H1 (cell line): ENCODE results near the gene DCBLD1. TPM values are rescaled to one million over a fixed set of nuclear protein-coding genes. Genes with fewer than 3 reads are reported as not detected.

ENCODE experiments used
- CTCF ChIA-PET: fragments of 300-600 bp; sonication (Branson Sonifier 250); formaldehyde crosslinking; loops from one replicate; lab custom pipeline; 2021; ENCODE audit not compliant: partially characterized antibody; lab: Charles Lee
- POLR2A ChIA-PET: fragments of 300-600 bp; sonication (Branson Sonifier 250); formaldehyde crosslinking; loops from one replicate; lab custom pipeline; 2021; ENCODE audit warnings: inconsistent platforms; ENCODE audit not compliant: partially characterized antibody; lab: Charles Lee
- DNase-seq, 2 experiments: peaks; one replicate each; pipeline versions ENCODE4 v3.0.0 to v3.0.0-alpha.2; 2010 to 2022; ENCODE audit warnings: low spot score in 2 of 2, low read depth in 1 of 2, mixed read lengths in 1 of 2
- FAIRE-seq: peaks from 2 replicates; lab custom pipeline; 2011; peaks lifted over from hg19 to GRCh38; lab: Jason Lieb, UNC
- H2AFZ ChIP-seq: 2 replicates; pipeline ENCODE4 v1.8.1; 2012; ENCODE audit warnings: low read length, inconsistent platforms
- H2AK5ac ChIP-seq: 2 replicates; pipeline ENCODE4 v1.6.1; 2013; ENCODE audit warnings: low read depth, low read length
- H2BK120ac ChIP-seq: replicated peaks from 2 replicates; pipeline ENCODE3; 2013; ENCODE audit warnings: low read depth, low read length, inconsistent platforms
- H2BK12ac ChIP-seq: 2 replicates; pipeline ENCODE4 v1.6.1; 2013; ENCODE audit warnings: low read depth, low read length
- H2BK15ac ChIP-seq: 2 replicates; pipeline ENCODE4 v1.6.1; 2013; ENCODE audit warnings: low read length
- H2BK20ac ChIP-seq: 2 replicates; pipeline ENCODE4 v1.6.1; 2013; ENCODE audit warnings: low read length
- H2BK5ac ChIP-seq: 2 replicates; pipeline ENCODE4 v1.6.1; 2013; ENCODE audit warnings: low read depth, low read length
- H3K14ac ChIP-seq: 2 replicates; pipeline ENCODE4 v1.6.1; 2013; ENCODE audit warnings: inconsistent platforms; ENCODE audit not compliant: insufficient read length
- H3K18ac ChIP-seq: 2 replicates; pipeline ENCODE4 v1.6.1; 2013; ENCODE audit warnings: low read length; ENCODE audit errors: extremely low read depth
- H3K23ac ChIP-seq: 2 replicates; pipeline ENCODE4 v1.6.1; 2013; ENCODE audit warnings: inconsistent platforms; ENCODE audit not compliant: insufficient read length
- H3K23me2 ChIP-seq: 2 replicates; pipeline ENCODE4 v1.6.1; 2013; ENCODE audit warnings: low read depth, low read length
- H3K27ac ChIP-seq: 2 replicates; pipeline ENCODE4 v1.6.1; 2011; ENCODE audit warnings: low read depth, low read length, inconsistent platforms
- H3K27me3 ChIP-seq, 4 experiments: replicated peaks in 1 of 4; 1 replicate in 1 of 4; 2 replicates in 3 of 4; pipeline versions ENCODE4 v1.6.1 to v1.8.1; 2011 to 2013; ENCODE audit warnings: low read length in 3 of 4, mild to moderate bottlenecking in 3 of 4, inconsistent platforms in 2 of 4, mixed read lengths in 2 of 4, moderate library complexity in 1 of 4; ENCODE audit not compliant: control insufficient read depth in 3 of 4, insufficient read depth in 3 of 4; ENCODE audit errors: extremely low read depth in 1 of 4
- H3K36me3 ChIP-seq, 4 experiments: 2 replicates each; pipeline versions ENCODE4 v1.6.1 to v1.8.1; 2011 to 2013; ENCODE audit warnings: mild to moderate bottlenecking in 4 of 4, low read length in 3 of 4, moderate library complexity in 2 of 4, control low read depth in 1 of 4, inconsistent platforms in 1 of 4; ENCODE audit not compliant: insufficient read depth in 4 of 4, control insufficient read depth in 2 of 4
- H3K4ac ChIP-seq: replicated peaks from 2 replicates; pipeline ENCODE3; 2013; ENCODE audit warnings: low read length, low read depth, mixed read lengths, inconsistent platforms; ENCODE audit not compliant: insufficient read length
- H3K4me1 ChIP-seq, 4 experiments: replicated peaks in 1 of 4; 1 replicate in 1 of 4; 2 replicates in 3 of 4; pipeline versions ENCODE4 v1.6.1 to v1.8.1; 2011 to 2013; ENCODE audit warnings: low read length in 3 of 4, inconsistent platforms in 2 of 4, mixed read lengths in 1 of 4; ENCODE audit not compliant: insufficient read depth in 4 of 4, control insufficient read depth in 3 of 4
- H3K4me2 ChIP-seq, 2 experiments: 2 replicates each; pipeline versions ENCODE4 v1.6.1 to v1.8.1; 2011 to 2013; ENCODE audit warnings: low read depth in 2 of 2, low read length in 2 of 2, control low read depth in 1 of 2, inconsistent platforms in 1 of 2, mild to moderate bottlenecking in 1 of 2; ENCODE audit not compliant: insufficient read depth in 1 of 2
- H3K4me3 ChIP-seq, 4 experiments: fragments of 200-600, 300-600 bp in 1 of 4; sonication (generic), shearing (Covaris generic), sonication (Bioruptor Twin) in 1 of 4; 2 replicates each; pipeline versions ENCODE4 v1.5.1 to v1.8.1; 2011 to 2016; ENCODE audit warnings: low read length in 4 of 4, low read depth in 3 of 4, control low read depth in 2 of 4, inconsistent platforms in 2 of 4, mild to moderate bottlenecking in 2 of 4, mixed read lengths in 1 of 4, moderate library complexity in 1 of 4; ENCODE audit not compliant: insufficient read depth in 2 of 4; ENCODE audit errors: extremely low read depth in 1 of 4
- H3K56ac ChIP-seq: replicated peaks from 2 replicates; pipeline ENCODE3; 2013; ENCODE audit warnings: low read depth, mild to moderate bottlenecking, mixed read lengths, low read length, inconsistent platforms; ENCODE audit not compliant: insufficient read length
- H3K79me1 ChIP-seq: 2 replicates; pipeline ENCODE4 v1.6.1; 2013; ENCODE audit warnings: low read depth, low read length, control low read depth
- H3K79me2 ChIP-seq, 2 experiments: 2 replicates each; pipeline versions ENCODE4 v1.6.1 to v1.8.1; 2012 to 2013; ENCODE audit warnings: low read length in 2 of 2, mild to moderate bottlenecking in 2 of 2, inconsistent platforms in 1 of 2; ENCODE audit not compliant: insufficient read depth in 2 of 2, control insufficient read depth in 1 of 2
- H3K9ac ChIP-seq, 4 experiments: replicated peaks in 1 of 4; 1 replicate in 1 of 4; 2 replicates in 3 of 4; pipeline versions ENCODE4 v1.6.1 to v1.8.1; 2011 to 2013; ENCODE audit warnings: low read depth in 3 of 4, low read length in 3 of 4, control low read depth in 2 of 4, mild to moderate bottlenecking in 2 of 4, moderate library complexity in 2 of 4, inconsistent platforms in 1 of 4; ENCODE audit errors: extremely low read depth in 1 of 4
- H3K9me3 ChIP-seq, 2 experiments: 2 replicates each; pipeline versions ENCODE4 v1.6.1 to v1.8.1; 2012 to 2013; ENCODE audit warnings: mild to moderate bottlenecking in 2 of 2, moderate library complexity in 2 of 2, control low read depth in 1 of 2, inconsistent platforms in 1 of 2, low read depth in 1 of 2, low read length in 1 of 2, mixed read lengths in 1 of 2; ENCODE audit not compliant: insufficient read depth in 2 of 2
- H4K20me1 ChIP-seq, 2 experiments: replicated peaks in 1 of 2; 2 replicates each; pipeline versions ENCODE3 to v1.8.1; 2011 to 2013; ENCODE audit warnings: inconsistent platforms in 2 of 2, low read length in 2 of 2, mild to moderate bottlenecking in 1 of 2; ENCODE audit not compliant: insufficient read depth in 2 of 2, control insufficient read depth in 1 of 2
- H4K5ac ChIP-seq: 2 replicates; pipeline ENCODE4 v1.6.1; 2013; ENCODE audit warnings: low read length, low read depth, mixed read lengths, inconsistent platforms; ENCODE audit not compliant: insufficient read length
- H4K8ac ChIP-seq: 2 replicates; pipeline ENCODE4 v1.8.0; 2013; ENCODE audit warnings: mild to moderate bottlenecking, moderate library complexity, low read length, inconsistent platforms; ENCODE audit not compliant: insufficient read depth; ENCODE audit errors: extremely low read depth
- H4K91ac ChIP-seq: replicated peaks from 2 replicates; pipeline ENCODE3; 2013; ENCODE audit warnings: low read length, mixed read lengths, inconsistent platforms; ENCODE audit not compliant: insufficient read length
- GABPA ChIP-seq: IDR thresholded peaks from 2 replicates; pipeline ENCODE4 v1.6.1; 2011; ENCODE audit warnings: mild to moderate bottlenecking, low read length, moderate library complexity, borderline replicate concordance; ENCODE audit not compliant: insufficient read depth
- RFX5 ChIP-seq: IDR thresholded peaks from 2 replicates; pipeline ENCODE4 v1.6.1; 2011; ENCODE audit warnings: low read depth, low read length, improper control_type of control experiment, borderline replicate concordance
- SIN3A ChIP-seq, 2 experiments: IDR thresholded peaks in 1 of 2; conservative IDR thresholded peaks in 1 of 2; 2 replicates each; pipeline ENCODE4 v1.6.1; 2011 to 2012; ENCODE audit warnings: low read length in 2 of 2, improper control_type of control experiment in 1 of 2, low read depth in 1 of 2, mild to moderate bottlenecking in 1 of 2
- TAF7 ChIP-seq: optimal IDR thresholded peaks from 2 replicates; pipeline ENCODE3; 2011; ENCODE audit warnings: low read depth, mild to moderate bottlenecking, inconsistent platforms, low read length, moderate library complexity, borderline replicate concordance
- USF2 ChIP-seq: IDR thresholded peaks from 2 replicates; pipeline ENCODE4 v1.6.1; 2011; ENCODE audit warnings: low read length, improper control_type of control experiment
- WGBS, 2 experiments: shearing (Covaris generic) in 1 of 2; methylation state at CpG; one replicate each; pipeline versions ENCODE4 v1.1.6 to v1.1.7; 2013 to 2015; ENCODE audit warnings: low lambda C conversion rate in 2 of 2, mixed read lengths in 2 of 2, inconsistent platforms in 1 of 2, low coverage in 1 of 2, missing lambda C conversion rate in 1 of 2; ENCODE audit not compliant: insufficient replicate concordance in 2 of 2, insufficient coverage in 1 of 2, insufficient read length in 1 of 2; ENCODE audit errors: extremely low coverage in 1 of 2, missing lambda C conversion rate in 1 of 2; 5-methylcytosine and 5-hydroxymethylcytosine counted together
- polyA plus RNA-seq, 7 experiments: library from polyadenylated mRNA; depleted of rRNA in 3 of 7; stranded (reverse) in 5 of 7; unstranded in 2 of 7; fragments of >200 nt in 5 of 7; fragments of 200-250 nt in 2 of 7; gene quantifications; 1 replicate in 5 of 7; 2 replicates in 1 of 7; 4 replicates in 1 of 7; pipeline versions ENCODE4 v1.2.1 to v1.2.3, GENCODE V29; 2011 to 2013; ENCODE audit warnings: missing spikeins in 2 of 7, mixed read lengths in 2 of 7
- total RNA-seq: library from RNA; stranded (reverse); fragmentation: NEBNext Ultra II Directional; extraction: Animal tissue kit (Norgen Biotek cat#: 25700); gene quantifications from 2 replicates; pipeline ENCODE4 v1.2.1, GENCODE V29; 2021

The DCBLD1 gene
- total and polyA plus RNA-seq, 2 of the 8 experiments (the other 6 are each of a cell fraction or from before 2014, with no cell fraction given), result 3.9 to 11.2 TPM

- Histone ChIP-seq H4K8ac (no peak overlapping the region), H3K27me3 (no peaks in the 10 kb centered on the region), H3K4me3 (no peak overlapping the region), H3K36me3 (no peaks in the 10 kb centered on the region), H3K4me1 (peaks cover 0 to 6% (median 0%) of the 10 kb centered on the region in 4 experiments; a peak in 2 of 7 replicates), H4K20me1 (no peaks in the 10 kb centered on the region), H2BK120ac (no peak overlapping the region), H4K91ac (no peak overlapping the region), H3K4ac (no peak overlapping the region), H3K18ac (no peak overlapping the region), H2AK5ac (no peak overlapping the region), H3K27ac (no peak overlapping the region), H3K4me2 (no peak overlapping the region), H3K79me1 (no peaks in the 10 kb centered on the region), H3K79me2 (no peaks in the 10 kb centered on the region), H3K14ac (no peak overlapping the region), H3K56ac (no peak overlapping the region), H2AFZ (no peak overlapping the region), H3K23ac (no peak overlapping the region), H3K9ac (no peak overlapping the region), H2BK5ac (no peak overlapping the region), H4K5ac (no peak overlapping the region), H2BK20ac (no peak overlapping the region), H2BK12ac (no peak overlapping the region), H2BK15ac (no peak overlapping the region), H3K23me2 (no peaks in the 10 kb centered on the region), H3K9me3 (no peaks in the 10 kb centered on the region)
- DNase-seq (no peak), FAIRE-seq (no peak)
- ChIA-PET POLR2A (no interaction called here), CTCF (no interaction called here)
- 83% methylated on average over 1 of the region's 1 CpG; no CpG with 5 or more reads in 1 of the 2 experiments for WGBS, 2 experiments
- TF ChIP-seq SIN3A (conservative IDR thresholded peaks at IDR 0.05 in 1 of 2, IDR thresholded peaks at IDR 0.05 in 1 of 2; ENCODE audit: low read depth in 1 of 2, low read length in 2 of 2), result no peak
- no peak for TF ChIP-seq RFX5
- TF ChIP-seq USF2, result no peak
- no peak for TF ChIP-seq TAF7
- no peak for TF ChIP-seq GABPA
These were observed 32.2 kb downstream of the DCBLD1 start for GRCh38 chr6:117514655-117515054.
